ENCODE results near the gene FUZ.

The FUZ gene

DNA sequence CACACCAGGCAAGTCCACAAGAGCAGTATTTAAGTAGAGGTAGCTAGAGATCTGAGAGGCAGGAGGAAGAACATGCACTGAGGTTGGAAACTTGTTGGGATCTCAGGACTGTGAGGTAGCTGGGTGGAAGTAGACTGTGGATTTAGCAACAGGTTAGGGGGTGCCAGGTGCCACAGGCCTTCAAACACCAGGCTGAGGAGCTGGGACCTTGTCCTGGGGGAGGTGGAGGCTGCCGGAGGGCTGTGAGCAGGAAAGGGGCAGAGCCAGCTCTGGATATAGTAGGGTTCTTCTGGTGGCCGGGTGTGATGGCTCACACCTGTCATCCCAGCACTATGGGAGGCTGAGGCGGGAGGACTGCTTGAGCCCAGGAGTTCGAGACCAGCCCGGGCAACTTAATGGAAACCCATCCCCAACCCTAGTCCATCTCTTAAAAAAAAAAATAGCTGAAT, 3.1 kb downstream of the FUZ start:
- TF ChIP-seq SIN3A (IDR thresholded peaks at IDR 0.05; ENCODE audit: borderline replicate concordance, insufficient read depth, low read length), result no peak
- no peak for TF ChIP-seq POLR2AphosphoS5 (IDR thresholded peaks at IDR 0.05; ENCODE audit: low read depth, low read length)
- no peak for TF ChIP-seq REST (IDR thresholded peaks at IDR 0.05; ENCODE audit: insufficient read depth in 1 of 2, low read depth in 2 of 2, low read length in 2 of 2)
- TF ChIP-seq FOXP2 (optimal IDR thresholded peaks at IDR 0.05; ENCODE audit: borderline replicate concordance, extremely low read depth, extremely low read length, insufficient read depth), result no peak
- TF ChIP-seq TAF1 (IDR thresholded peaks at IDR 0.05; ENCODE audit: borderline replicate concordance, insufficient read depth, low read length), result no peak

- TF ChIP-seq SIN3A (IDR thresholded peaks at IDR 0.05; ENCODE audit: borderline replicate concordance, insufficient read depth, low read length) (no peak), REST (IDR thresholded peaks at IDR 0.05; ENCODE audit: insufficient read depth in 1 of 2, low read depth in 2 of 2, low read length in 2 of 2) (no peak), TAF1 (IDR thresholded peaks at IDR 0.05; ENCODE audit: borderline replicate concordance, insufficient read depth, low read length) (no peak), FOXP2 (optimal IDR thresholded peaks at IDR 0.05; ENCODE audit: borderline replicate concordance, extremely low read depth, extremely low read length, insufficient read depth) (no peak), POLR2AphosphoS5 (IDR thresholded peaks at IDR 0.05; ENCODE audit: low read depth, low read length) (no peak; the same call in 1 of the 2 replicates)
These were observed 3.7 kb downstream of the FUZ start for GRCh38 chr19:49809160-49809940.

DNA sequence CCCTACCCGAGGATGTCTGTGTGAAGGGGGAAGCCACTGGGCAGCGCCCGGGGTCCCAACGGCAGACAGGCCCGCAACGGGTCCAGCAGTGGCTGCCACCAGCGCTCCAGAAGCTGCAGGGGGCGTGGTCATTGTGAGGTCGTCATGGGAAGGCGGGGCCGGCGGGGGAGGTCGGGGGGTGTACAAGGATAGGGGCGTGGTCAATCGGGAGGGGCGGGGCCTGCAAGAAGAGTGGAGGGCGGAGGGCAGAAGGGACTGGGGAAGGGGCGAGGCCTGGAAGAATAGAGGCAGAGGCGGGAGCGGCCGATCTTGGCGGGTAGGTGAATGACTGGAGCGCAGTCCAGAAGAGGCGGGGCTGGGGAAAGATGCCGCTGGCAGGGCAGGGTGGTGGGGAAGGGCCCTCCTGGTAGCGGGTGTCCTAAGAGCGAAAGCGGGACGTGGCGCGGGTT, 4.4 kb downstream of the FUZ start:
- no peak for TF ChIP-seq FOXP2 (optimal IDR thresholded peaks at IDR 0.05; ENCODE audit: borderline replicate concordance, extremely low read depth, extremely low read length, insufficient read depth)
- TF ChIP-seq TAF1 (IDR thresholded peaks at IDR 0.05; ENCODE audit: borderline replicate concordance, insufficient read depth, low read length), result no peak
- TF ChIP-seq SIN3A (IDR thresholded peaks at IDR 0.05; ENCODE audit: borderline replicate concordance, insufficient read depth, low read length), result no peak
- TF ChIP-seq POLR2AphosphoS5 (IDR thresholded peaks at IDR 0.05; ENCODE audit: low read depth, low read length), result no peak
- TF ChIP-seq REST (IDR thresholded peaks at IDR 0.05; ENCODE audit: insufficient read depth in 1 of 2, low read depth in 2 of 2, low read length in 2 of 2), result no peak

GRCh38 chr19:49807904-49808675, 5.0 kb downstream of the FUZ start:
- TF ChIP-seq REST (IDR thresholded peaks at IDR 0.05; ENCODE audit: insufficient read depth in 1 of 2, low read depth in 2 of 2, low read length in 2 of 2) (no peak), POLR2AphosphoS5 (IDR thresholded peaks at IDR 0.05; ENCODE audit: low read depth, low read length) (no peak), FOXP2 (optimal IDR thresholded peaks at IDR 0.05; ENCODE audit: borderline replicate concordance, extremely low read depth, extremely low read length, insufficient read depth) (no peak), TAF1 (IDR thresholded peaks at IDR 0.05; ENCODE audit: borderline replicate concordance, insufficient read depth, low read length) (no peak), SIN3A (IDR thresholded peaks at IDR 0.05; ENCODE audit: borderline replicate concordance, insufficient read depth, low read length) (no peak)
